ENCODE results near the gene TAF6.

TAF6 gene

GRCh38 chr7:100105534-100105933 lies 13.6 kb downstream of the TAF6 start:
- no peak overlapping the region for H3K27ac ChIP-seq (replicated peaks)
- TF ChIP-seq POLR2AphosphoS5 (IDR thresholded peaks at IDR 0.05; ENCODE audit: low read depth) (no peak), GABPA (IDR thresholded peaks at IDR 0.05; ENCODE audit: low read depth) (no peak), SPI1 (IDR thresholded peaks at IDR 0.05; ENCODE audit: borderline replicate concordance, low read depth) (no peak)
- TF ChIP-seq, protein P1, sequence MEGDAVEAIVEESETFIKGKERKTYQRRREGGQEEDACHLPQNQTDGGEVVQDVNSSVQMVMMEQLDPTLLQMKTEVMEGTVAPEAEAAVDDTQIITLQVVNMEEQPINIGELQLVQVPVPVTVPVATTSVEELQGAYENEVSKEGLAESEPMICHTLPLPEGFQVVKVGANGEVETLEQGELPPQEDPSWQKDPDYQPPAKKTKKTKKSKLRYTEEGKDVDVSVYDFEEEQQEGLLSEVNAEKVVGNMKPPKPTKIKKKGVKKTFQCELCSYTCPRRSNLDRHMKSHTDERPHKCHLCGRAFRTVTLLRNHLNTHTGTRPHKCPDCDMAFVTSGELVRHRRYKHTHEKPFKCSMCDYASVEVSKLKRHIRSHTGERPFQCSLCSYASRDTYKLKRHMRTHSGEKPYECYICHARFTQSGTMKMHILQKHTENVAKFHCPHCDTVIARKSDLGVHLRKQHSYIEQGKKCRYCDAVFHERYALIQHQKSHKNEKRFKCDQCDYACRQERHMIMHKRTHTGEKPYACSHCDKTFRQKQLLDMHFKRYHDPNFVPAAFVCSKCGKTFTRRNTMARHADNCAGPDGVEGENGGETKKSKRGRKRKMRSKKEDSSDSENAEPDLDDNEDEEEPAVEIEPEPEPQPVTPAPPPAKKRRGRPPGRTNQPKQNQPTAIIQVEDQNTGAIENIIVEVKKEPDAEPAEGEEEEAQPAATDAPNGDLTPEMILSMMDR (IDR thresholded peaks at IDR 0.05; ENCODE audit: insufficient read depth, low read length) = no peak
- TF ChIP-seq, protein P2, sequence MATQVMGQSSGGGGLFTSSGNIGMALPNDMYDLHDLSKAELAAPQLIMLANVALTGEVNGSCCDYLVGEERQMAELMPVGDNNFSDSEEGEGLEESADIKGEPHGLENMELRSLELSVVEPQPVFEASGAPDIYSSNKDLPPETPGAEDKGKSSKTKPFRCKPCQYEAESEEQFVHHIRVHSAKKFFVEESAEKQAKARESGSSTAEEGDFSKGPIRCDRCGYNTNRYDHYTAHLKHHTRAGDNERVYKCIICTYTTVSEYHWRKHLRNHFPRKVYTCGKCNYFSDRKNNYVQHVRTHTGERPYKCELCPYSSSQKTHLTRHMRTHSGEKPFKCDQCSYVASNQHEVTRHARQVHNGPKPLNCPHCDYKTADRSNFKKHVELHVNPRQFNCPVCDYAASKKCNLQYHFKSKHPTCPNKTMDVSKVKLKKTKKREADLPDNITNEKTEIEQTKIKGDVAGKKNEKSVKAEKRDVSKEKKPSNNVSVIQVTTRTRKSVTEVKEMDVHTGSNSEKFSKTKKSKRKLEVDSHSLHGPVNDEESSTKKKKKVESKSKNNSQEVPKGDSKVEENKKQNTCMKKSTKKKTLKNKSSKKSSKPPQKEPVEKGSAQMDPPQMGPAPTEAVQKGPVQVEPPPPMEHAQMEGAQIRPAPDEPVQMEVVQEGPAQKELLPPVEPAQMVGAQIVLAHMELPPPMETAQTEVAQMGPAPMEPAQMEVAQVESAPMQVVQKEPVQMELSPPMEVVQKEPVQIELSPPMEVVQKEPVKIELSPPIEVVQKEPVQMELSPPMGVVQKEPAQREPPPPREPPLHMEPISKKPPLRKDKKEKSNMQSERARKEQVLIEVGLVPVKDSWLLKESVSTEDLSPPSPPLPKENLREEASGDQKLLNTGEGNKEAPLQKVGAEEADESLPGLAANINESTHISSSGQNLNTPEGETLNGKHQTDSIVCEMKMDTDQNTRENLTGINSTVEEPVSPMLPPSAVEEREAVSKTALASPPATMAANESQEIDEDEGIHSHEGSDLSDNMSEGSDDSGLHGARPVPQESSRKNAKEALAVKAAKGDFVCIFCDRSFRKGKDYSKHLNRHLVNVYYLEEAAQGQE (IDR thresholded peaks at IDR 0.05; ENCODE audit: insufficient replicate concordance, low read depth) = no peak
- H3K27me3 ChIP-seq (ENCODE audit: insufficient read depth, poor library complexity, severe bottlenecking) = no peaks in the 10 kb centered on the region
- DNase-seq (ENCODE audit: low read depth in 1 of 2, low spot score in 1 of 2) = no peak
- H3K4me3 ChIP-seq (replicated peaks; ENCODE audit: insufficient read depth, low read length) = no peak overlapping the region

DNA sequence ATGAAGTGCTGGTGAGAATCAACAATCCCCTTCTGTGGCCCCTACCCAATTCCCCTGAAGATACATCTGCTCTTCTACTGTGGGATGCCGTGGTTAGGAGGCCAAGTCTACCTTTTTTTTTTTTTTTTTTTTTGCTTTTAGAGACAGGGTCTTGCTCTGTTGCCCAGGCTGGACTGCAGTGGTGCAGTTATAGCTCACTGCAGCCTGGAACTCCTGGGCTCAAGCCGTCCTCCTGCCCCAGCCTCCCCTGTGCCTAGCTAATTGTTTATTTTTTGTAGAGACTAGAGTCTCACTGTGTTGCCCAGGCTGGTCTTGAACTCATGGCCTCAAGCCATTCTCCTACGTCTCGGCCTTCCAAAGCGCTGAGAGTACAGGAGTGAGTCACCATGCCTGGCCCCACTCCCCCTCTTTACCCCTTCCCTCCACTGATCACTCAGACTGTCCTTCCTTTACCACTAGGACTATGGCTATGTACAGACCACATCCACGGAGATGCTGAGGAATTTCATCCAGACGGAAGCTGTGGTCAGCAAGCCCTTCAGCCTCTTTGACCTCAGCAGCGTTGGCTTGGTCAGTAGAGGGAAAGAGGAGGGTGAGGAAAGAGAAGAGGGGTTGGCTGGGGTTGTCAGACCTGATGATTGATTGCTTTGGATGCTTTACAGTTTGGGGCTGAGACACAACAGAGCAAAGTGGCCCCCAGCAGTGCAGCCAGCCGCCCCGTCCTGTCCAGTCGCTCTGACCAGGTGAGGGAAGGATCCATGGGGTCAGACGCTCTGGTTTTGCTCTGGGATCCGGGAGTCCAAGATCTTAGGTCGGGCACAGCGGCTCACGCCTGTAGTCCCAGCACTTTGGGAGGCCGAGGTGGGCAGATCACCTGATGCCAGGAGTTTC lies 16.0 kb downstream of the TAF6 start:
- TF ChIP-seq, protein P1 (IDR thresholded peaks at IDR 0.05; ENCODE audit: insufficient read depth, low read length) = no peak
- TF ChIP-seq, protein P2 (IDR thresholded peaks at IDR 0.05; ENCODE audit: insufficient replicate concordance, low read depth) = no peak
- TF ChIP-seq POLR2AphosphoS5 (IDR thresholded peaks at IDR 0.05; ENCODE audit: low read depth) (no peak), GABPA (IDR thresholded peaks at IDR 0.05; ENCODE audit: low read depth) (no peak), SPI1 (IDR thresholded peaks at IDR 0.05; ENCODE audit: borderline replicate concordance, low read depth) (no peak)
- no peak for DNase-seq (ENCODE audit: low read depth in 1 of 2, low spot score in 1 of 2)
- H3K4me3 ChIP-seq (replicated peaks; ENCODE audit: insufficient read depth, low read length) = no peak overlapping the region
- no peak overlapping the region for H3K27ac ChIP-seq (replicated peaks)
- H3K27me3 ChIP-seq (ENCODE audit: insufficient read depth, poor library complexity, severe bottlenecking) = no peaks in the 10 kb centered on the region

GRCh38 chr7:100101016-100101862 lies 17.9 kb downstream of the TAF6 start, which contains the start of the genes AP4M1 and MCM7:
AP4M1 (plus strand) TSS chr7:100101643; CDS start chr7:100101715, 72 bp downstream.
MCM7 (minus strand) TSS chr7:100101397; CDS start chr7:100101294, 103 bp downstream.
- Histone ChIP-seq H3K4me3 (replicated peaks; ENCODE audit: insufficient read depth, low read length) (peak within 1 kb of the TSS; percentile 97), H3K27me3 (ENCODE audit: insufficient read depth, poor library complexity, severe bottlenecking) (no peaks in the 10 kb centered on the region), H3K27ac (replicated peaks) (peak within 1 kb of the TSS; percentile 100)
- DNase-seq (ENCODE audit: low read depth in 1 of 2, low spot score in 1 of 2) = peak; percentile 98 to 100
- no peak for TF ChIP-seq SPI1 (IDR thresholded peaks at IDR 0.05; ENCODE audit: borderline replicate concordance, low read depth)
- TF ChIP-seq, protein P2 (IDR thresholded peaks at IDR 0.05; ENCODE audit: insufficient replicate concordance, low read depth) = peak; percentile 49
- TF ChIP-seq GABPA (IDR thresholded peaks at IDR 0.05; ENCODE audit: low read depth) = 0 out of 2 replicates have a peak, but pooled peaks have one; percentile 27
- TF ChIP-seq POLR2AphosphoS5 (IDR thresholded peaks at IDR 0.05; ENCODE audit: low read depth) = peak; percentile 93

Data from HL-60 (cell line).